ENCODE data around the gene RPS6KA2.

Gene RPS6KA2

DNA sequence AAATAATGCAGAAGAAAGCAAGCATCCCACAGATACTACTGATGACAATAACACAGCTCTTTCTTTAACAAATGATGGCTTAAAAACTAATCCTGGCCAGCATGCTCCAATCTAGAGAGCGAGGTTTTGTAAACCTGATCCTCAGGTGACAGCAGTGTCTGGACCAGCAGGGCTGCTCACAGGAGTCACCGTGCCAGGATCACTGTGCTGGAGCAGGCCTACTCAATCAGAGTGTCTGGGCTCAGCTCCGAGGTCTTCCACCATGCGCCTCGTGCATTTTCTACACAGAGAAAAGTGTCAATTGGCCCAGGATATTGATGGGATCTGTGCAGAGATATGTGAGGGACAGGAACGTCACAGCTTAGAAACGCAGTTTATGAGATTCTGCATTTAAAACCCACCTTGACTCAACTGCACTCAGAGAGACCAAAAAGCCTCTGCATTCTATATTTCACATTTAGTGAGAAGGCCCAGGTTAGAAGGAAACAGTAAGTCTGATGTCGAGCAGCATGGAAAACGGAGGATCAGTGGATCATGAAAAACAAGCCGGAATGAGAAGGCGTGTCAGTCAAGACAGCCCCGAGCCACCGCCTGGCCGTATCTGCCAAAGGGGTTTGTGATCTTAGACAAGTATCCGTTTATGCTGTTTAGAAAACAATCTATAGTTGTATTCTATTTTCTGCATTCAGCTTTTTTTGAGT, 48.4 kb downstream of the RPS6KA2 start:
- no peak for DNase-seq (ENCODE audit: low read depth in 2 of 3, low spot score in 2 of 3)

DNA sequence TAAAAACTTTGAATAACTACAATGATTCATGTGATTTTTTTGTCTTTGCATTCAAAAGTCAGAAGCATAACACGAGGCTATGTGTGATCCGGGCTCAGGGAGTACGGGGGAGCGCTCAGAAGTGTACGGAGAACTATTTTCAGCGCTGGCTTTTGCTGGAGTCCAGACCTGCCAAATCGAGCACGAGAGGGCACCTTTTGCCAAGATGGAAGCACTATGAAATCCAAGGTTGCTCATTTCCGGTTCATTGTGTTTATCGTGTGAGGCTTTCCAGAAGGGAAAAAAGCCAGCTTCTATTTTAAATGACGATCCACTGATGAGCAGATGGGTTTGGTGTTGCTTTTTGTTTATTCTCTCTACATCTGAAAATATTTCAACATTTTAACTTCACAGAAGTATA, 51.8 kb downstream of the RPS6KA2 start:
- no peak for DNase-seq (ENCODE audit: low read depth in 2 of 3, low spot score in 2 of 3)

DNA sequence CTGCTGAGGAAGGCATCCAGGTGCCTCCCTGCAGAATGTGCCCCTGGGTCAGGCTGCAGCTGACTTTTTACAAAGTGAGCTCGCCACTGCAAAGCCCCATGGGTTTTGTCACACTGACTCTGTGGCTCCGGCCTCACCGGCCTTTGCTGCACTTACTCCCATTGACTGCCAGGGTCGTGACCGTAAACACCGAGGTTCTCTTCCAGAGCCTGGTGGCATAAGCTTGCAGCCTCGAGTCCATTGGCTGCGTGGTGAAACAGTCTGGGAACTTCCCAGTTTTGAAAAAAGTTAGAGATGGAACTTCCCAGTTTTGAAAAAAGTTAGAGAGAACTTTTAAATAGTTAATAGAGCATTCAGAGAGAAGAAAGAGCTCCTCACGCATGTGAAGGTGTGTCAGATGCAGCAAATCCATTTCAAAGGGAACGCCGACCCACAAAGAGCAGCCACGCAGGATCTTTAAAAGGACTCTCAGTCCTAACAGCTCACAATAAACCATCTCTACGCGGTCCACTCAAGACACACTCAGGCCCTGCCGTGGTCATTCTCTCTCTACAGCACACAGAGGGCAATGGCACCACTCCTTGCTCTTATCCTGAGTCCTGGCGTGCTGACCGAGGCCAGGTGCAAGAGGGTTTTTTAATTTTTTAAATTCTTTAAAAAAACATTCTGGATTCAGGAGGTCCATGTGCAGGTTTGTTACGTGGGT, 53.4 kb downstream of the RPS6KA2 start:
- no peak for DNase-seq (ENCODE audit: low read depth in 2 of 3, low spot score in 2 of 3)

DNA sequence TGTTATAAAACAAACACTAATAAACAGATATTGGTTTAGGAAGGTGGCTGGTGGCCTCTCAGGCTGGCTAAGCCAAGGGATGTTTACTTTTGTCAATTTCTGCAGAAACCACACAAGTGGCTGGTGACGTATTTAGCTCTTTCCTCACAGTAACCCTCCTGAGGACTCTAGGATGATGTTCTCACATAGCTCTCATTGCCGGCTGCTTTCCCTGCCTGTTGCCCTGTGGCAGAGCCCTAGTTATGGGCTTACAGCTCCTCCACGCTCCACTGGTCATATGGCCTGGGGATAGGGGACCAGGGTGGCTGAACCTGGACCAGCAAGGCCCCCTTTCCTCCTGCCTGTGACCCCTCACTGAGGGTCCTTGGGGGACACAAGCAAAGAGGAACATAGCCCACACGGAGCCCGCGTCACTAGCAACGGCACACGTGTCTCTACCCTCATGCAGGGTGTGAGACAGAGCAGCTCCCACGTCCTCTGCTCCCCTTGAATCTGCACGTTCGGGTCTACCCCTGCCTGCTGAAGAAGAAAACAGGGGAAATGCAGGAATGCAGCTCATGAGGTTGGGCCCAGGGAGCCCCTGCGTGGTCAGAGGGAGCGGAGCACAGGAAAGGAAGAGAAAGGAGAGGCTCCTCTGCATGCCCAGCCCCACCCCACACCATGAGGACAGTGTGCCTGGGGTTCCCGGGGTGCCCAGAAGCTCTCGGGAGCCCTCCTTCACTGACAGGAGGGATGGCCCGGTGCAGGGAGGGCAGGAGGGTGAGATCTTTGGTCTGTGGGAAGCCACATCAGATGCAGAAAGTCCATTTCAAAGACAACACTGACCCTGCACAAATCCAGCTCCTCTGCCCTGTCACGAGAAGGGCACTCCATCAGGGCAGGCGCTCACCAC, 54.4 kb downstream of the RPS6KA2 start:
- DNase-seq (ENCODE audit: low read depth in 2 of 3, low spot score in 2 of 3) = no peak

DNA sequence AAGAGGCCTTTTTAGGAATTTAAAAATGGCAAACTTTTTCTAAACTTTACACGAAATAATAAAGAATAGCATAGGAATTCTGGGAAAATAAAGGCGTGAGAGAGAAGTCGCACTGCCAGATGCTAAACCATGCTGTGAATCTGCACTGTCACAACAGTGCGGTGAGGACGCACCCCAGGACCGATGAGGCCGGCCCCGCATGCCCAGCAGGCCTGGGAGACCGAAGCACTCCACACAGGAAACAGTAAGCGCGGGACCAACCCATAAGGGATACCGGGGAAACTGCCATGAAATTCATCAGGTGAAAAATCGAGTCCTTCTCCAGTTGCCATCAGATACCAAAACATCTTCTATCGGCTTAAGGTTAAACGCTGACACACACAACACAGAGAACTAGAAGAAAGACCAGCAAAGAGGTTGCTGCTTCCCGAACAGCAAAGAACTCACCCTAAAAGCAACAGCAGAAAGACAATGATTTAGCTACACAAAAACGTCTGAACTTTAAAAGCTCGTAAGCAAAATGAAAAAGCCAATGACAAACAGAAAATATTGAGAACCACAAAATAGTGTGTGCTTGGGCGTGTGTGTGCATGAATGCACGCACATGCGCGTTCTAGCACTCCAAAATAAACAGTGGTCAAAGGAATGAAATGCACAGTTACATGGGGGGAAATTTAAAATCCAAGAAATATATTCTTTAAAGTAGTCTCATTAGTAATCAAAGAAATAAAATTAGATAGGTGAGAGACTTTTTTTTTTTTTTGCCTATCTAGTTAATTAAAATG, 55.9 kb downstream of the RPS6KA2 start:
- no peak for DNase-seq (ENCODE audit: low read depth in 2 of 3, low spot score in 2 of 3)

DNA sequence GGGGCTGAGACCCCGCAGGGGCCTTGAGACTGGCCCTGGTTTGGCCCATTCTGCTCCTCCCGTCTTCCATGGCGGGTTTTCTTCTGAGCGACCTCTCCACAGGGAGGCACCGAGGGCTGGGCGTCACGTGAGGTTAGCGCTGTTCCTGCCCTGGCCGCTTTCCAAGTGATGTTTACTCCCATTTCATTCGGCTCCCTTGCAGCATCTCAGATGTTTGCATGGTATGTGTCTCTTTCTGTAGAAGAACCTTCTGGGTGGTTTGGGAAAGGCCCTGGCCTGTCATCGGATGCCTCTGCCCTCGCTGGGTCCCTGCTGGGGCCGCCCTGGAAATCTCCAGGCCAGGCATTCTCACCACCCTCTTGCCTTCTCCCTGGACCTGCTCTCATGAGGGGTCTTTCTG, 57.8 kb downstream of the RPS6KA2 start:
- DNase-seq (ENCODE audit: low read depth in 2 of 3, low spot score in 2 of 3) = no peak

DNA sequence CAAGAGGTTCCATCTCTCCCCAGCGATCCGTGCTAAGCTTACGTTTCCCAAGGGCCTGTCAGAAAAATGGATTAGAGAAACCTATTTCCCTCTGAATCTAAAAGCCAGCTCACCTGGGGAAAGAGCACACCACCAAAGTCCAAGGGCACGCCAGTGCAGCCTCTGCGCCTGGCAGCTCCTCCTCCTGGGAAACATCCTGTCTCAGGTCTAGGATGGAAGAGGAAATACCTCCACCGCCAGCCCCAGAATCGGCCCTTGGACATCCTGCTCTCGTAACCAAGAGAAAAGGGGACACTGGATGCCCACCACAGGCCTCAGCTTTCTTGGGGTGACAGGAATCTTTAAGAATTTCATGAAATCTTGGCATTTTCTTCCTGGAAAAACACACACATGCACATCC, 59.2 kb downstream of the RPS6KA2 start:
- no peak for DNase-seq (ENCODE audit: low read depth in 2 of 3, low spot score in 2 of 3)

DNA sequence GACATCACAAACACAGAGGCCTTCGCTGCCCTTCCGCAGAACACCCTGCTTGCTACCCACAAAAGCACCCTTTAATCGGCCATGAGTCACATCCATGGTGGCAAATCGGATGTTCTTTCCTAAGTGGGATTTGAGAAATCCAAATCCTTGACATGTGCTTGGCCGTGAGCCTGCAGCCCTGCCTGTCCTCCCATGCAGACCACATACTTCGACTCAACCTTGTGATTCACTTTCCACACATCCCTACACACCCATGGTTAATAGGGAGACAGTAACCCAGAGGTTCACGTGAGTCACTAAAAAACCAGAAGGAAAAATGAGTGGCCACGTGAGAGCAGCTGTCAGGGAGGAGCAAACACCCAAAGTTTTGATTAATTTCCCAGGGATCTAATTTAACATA, 59.9 kb downstream of the RPS6KA2 start:
- no peak for DNase-seq (ENCODE audit: low read depth in 2 of 3, low spot score in 2 of 3)

DNA sequence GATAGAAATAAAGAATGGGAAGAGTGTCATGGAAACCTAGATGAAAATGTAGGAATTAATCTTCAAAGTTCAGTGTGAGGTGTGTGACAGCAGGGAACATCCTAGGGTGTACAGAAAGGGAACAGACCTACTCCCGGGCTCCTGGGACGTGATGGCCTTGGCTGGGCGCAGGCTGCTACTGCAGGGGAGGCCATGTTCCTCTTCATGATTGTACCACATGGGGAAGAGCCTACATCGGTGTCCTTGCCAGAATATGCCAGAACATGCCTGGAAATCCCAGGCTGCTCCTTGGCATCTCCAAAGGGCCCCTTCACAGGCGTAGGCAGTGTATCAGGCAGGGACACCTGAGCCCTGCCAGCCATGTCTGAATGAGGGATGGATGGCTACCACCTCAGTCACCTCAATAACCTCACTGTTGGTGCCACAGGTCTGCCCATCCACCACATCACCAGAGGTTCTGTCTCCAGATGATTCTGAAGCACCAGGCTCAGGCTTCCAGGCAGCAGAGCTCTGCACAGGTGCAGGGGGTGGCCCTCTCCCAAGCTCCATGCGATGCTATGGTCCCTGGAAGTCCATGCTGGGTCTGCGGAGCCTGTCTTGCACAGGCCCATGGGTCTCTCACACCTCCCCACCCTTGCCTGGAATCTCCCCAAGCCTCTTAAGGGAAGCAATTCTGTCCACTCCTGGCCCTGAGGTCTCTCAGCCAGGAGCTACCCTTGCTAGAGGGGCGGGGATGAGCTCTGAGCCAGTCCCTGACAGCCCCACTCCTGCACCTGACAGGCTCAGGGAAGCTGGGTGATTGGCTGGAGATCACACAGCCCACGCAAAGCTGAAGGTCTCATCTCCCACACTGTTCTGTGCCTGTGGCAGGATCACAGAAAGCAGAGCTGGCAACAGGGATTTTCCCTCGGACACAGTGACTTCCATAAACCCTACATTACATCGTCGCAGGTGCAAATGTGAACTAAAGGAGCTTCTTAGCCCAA, 60.7 kb downstream of the RPS6KA2 start:
- DNase-seq (ENCODE audit: low read depth in 2 of 3, low spot score in 2 of 3) = no peak

DNA sequence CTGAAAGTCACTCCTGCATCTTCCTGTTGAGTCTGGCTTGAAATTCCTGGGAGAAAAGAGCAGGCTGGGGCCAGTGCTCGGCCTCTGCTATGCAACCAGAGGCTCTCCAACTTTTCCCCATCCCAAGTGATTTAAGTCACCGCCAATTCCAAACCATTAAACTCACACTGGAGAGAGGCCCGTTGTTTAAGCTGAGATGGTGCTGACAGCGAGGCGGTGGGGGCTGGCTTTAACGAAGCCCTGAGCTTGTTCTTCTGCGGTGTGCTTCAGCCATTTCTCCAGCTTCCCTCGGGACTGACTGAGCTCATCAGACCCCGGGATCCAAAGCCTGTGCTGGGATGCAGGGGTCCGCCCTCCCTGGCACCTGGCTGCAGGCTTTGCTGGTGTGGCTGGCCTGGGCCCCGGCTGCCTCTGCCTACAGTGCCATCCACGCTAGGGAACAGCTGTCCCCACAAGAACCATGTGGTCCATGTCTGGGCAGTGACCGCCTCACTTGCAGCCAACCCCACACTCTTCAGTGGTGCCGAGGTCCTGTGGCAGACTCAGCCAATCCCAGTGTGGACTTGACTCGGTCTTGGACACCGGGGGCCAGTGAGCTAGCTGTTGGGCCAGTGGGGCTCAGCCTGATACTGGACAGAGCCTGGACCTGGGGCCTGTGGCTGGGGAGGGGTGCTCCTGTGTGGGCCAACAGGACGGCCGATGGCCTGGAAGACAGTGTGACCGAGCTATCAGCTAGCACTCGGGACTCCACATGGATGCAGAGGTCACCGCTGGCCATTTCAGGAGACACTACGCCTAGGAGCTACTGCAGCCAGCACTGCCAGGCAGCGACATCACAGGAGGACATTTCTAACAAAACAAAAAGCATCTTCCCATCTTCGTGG, 61.7 kb downstream of the RPS6KA2 start:
- DNase-seq (ENCODE audit: low read depth in 2 of 3, low spot score in 2 of 3) = no peak

DNA sequence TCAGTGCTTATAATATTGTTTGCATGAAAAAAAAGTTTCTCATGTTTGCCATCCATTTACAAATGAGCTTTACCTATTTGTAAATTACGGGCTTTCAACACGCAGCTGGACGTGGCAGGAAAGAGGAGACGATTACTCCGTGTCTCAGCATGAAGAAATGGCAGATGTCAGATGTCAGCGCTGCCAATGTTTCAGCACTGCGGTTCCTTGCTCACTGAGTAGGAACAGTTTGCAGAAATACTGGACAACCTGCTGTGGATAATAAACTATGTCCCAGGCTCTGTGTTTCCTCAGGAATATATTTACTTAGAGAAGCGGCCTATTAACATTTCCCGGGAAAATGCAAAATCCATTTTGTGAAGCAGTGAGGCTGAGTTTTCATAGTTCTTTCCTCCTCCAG, 63.2 kb downstream of the RPS6KA2 start:
- no peak for DNase-seq (ENCODE audit: low read depth in 2 of 3, low spot score in 2 of 3)

DNA sequence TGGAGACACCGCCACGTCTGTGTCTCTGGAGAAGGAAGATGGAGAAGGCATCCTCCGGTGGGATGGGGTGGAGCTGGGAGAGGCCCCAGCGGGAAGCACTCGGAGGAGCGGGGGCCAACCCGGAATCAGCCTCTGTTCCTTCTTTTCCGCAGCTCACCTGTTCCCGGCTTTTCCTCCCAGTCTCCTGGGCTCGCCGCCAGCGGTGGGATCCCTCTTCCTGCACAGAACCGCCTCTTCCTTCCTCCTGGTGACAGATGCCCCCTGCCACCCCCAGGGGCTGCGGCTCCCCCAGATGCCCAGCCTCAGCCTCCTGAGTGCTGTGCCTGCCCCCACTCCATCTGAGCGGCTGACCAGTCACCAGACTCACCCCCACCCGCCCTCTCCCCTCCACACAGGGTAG, 63.9 kb downstream of the RPS6KA2 start:
- no peak for DNase-seq (ENCODE audit: low read depth in 2 of 3, low spot score in 2 of 3)

DNA sequence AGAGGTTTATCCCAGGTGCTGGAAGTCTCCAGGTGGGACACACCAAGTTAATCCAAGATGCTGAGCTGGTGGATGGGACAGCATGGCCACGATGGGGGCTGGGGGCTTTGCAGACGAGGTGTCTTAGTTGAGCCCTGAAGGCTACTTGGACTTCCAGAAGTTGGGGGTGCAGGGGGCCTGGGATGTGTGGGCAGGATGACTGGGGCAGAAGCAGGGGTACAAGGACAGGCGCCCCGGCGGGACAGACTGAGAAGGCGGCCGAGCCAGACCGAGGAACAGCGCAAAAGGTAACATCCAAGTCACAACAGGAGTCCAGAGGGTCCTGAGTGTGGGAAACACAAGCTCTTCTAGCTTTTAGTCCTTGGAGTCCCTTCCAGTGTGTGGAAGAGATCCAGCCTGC, 64.3 kb downstream of the RPS6KA2 start:
- no peak for DNase-seq (ENCODE audit: low read depth in 2 of 3, low spot score in 2 of 3)

DNA sequence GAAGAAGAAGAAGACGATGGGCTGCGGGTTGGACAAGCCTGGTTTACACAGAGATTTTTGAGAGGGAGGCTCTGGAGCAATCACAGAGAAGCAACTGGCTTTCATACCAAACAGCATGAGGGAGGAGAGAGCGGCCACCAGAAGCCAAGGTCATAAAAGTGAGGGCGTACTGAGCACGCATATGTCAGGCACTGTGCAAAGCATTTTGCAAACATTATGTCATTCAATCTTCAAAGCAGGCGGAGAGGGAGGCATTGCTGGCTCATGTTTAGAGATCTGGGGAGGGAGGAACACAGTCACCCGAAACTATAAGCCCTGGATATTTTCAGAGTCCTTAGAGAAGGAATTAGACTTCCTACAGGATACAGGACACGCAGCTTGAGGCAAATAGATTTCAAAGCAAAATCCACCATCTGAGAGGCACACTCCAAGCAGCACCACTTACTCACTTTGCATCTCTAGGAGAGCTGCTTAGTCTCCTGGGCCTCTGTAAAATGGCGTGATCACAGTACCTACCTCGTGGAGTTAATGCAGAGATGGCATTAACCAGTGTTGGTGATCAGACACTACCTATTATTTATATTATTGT, 65.2 kb downstream of the RPS6KA2 start:
- DNase-seq (ENCODE audit: low read depth in 2 of 3, low spot score in 2 of 3) = no peak

DNA sequence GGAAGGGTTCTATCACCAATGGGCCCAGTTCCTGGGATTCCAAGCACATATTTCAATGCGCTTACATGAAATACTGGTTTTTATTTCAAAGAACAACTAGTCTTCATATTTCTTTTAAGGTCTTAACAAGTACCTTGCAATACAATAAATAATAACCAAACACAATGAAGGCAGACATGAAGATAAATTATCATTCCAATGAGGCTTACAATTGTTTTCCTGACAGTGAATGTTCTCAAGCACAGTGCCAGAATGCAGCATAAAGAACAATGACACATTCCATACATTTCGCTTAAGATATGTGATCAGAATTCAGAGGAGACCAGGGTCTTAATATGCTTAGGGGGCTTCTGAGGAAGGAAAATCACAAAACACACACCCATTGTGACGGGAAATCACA, 66.8 kb downstream of the RPS6KA2 start:
- DNase-seq (ENCODE audit: low read depth in 2 of 3, low spot score in 2 of 3) = no peak

DNA sequence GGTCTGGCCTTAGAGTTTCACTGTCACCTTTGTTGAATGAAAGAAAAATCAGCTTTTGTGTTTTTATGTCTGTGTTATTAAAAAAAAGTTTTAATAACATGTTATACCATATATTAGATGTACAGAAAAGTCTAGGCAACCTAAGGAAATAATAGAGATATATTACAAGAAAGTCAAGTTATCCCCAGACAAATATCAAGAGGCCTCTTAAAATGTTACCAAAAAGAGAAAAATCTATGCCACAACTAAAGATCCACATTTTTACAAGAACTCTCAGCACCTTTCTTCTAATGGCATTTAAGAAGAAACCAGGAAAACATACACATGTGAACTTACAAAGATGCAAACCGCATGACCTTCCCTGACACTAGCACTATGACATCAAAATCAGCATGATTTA, 67.4 kb downstream of the RPS6KA2 start:
- DNase-seq (ENCODE audit: low read depth in 2 of 3, low spot score in 2 of 3) = no peak

DNA sequence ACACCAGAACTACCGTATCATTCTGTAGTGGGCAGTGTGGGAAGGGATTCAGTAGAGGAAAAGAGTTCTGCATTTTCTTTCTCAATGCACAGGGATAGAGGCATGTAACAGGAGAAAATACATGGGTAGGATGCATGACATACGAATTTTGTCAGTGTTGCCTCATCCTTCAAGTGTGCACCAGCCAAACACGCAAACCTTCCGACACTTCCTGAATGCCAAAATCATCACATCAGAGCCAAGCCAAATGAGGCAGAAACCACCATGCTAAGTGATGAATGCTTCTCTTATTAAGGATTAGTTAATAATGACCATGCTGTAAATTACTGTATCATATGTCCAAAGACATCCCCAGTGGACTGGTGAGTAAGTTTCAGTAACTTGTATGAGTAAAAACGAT, 67.8 kb downstream of the RPS6KA2 start:
- no peak for DNase-seq (ENCODE audit: low read depth in 2 of 3, low spot score in 2 of 3)

DNA sequence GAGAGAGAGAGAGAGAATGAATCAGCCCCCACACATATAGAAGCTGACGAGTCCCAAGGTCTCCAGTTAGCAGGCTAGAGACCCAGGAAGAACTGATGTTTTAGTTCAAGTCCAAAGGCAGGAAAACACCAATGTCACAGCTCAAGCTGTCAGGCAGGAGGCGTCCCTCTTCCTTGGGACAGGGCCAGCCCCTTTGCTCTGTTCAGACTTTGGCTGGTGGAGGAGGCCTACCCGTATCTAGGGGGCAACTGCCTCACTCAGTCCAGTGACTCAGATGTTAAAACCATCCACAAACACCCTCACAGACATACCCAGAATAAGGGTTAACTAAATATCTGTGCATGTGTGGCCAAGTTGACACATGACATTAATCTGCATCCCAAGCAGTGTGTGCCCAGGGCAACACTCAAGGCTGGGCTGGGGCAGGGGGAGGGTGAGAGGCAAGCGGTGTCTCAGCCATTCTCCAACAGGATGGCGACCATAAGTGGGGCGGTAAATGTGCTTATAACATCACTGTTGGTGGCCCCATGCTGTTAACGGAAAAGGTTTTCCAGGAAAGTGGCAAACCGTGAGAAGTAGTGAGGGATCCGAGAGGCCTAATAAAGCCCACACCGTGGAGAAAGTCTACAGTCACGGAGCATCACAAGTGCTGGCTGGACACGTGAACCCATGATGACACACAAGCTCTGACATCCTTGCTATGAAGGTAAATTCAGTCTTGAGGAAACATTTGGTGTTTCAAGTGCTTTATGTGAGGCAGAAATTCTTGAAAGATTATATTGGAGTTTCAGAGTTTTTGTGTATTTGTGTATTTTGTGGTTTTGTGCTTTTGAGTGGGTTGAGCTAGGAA, 68.7 kb downstream of the RPS6KA2 start:
- DNase-seq (ENCODE audit: low read depth in 2 of 3, low spot score in 2 of 3) = no peak
